ENCODE measurements around the gene TMEM119.
"Not testable (repeated sequence)": the region's sequence is repeated elsewhere in the genome, so short reads cannot be mapped to it uniquely, and the experiment has no call there.

Gene TMEM119

DNA sequence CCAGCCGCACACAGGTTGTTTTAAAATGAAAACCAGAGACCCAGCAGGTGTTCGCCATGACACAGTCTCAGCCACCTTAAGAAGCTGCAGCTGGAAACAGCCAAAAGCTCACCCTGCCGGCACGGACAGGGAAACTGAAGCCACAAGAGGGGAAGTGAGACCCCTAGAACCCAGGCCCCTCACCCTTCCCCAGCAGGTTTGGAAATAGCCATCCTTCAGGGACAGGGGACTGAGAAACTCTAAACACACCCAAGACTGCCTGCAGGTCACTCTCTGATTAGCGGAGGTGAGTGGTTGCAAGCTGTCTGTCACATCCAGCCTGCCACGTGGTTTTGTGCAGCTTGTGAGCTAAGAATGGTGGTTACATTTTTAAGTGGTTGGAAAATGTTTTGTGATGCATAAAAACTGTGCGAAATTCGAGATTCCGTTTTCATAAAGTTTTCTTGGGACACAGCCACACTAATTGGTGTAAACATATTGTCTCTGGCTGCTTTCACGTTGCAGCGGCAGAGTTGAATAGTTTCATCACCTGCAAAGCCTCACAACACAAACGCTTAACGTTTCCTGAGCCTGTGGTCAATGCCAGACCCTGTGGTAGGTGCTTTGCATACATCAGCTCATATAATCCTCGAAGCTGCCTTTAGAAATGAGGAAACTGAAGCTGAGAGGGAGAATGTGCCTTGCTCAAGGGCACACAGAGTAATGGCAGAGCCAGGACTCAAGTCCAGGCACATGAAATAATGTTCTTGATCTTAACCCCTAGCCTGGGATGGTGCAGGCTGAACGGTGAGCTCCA lies 37.5 kb upstream of the TMEM119 start:
- no peak for DNase-seq (ENCODE audit: low read depth)
- no peak overlapping the region for H3K4me3 ChIP-seq (ENCODE audit: low read depth, low read length)

DNA sequence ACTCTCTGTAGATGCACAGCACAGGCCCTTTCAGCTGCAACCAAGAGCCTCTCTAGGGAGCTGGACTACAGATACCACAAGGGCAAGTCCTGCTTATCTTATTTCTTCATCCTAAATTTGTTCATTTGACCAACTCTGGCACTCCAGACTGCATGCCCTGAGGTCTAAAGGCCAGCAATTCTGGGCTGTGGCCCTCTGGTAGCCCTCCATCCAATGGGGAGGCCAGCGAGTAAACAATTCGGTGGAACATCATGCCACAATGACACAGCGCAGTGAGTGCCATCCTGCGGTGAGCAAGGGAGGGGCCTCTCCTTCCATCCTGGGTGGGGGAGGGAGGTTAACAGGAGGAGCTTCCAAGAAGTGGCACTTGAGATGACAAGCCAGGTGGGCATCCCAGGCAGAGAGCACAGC lies 36.5 kb upstream of the TMEM119 start:
- no peak for DNase-seq (ENCODE audit: low read depth)
- H3K4me3 ChIP-seq (ENCODE audit: low read depth, low read length): no peak overlapping the region

DNA sequence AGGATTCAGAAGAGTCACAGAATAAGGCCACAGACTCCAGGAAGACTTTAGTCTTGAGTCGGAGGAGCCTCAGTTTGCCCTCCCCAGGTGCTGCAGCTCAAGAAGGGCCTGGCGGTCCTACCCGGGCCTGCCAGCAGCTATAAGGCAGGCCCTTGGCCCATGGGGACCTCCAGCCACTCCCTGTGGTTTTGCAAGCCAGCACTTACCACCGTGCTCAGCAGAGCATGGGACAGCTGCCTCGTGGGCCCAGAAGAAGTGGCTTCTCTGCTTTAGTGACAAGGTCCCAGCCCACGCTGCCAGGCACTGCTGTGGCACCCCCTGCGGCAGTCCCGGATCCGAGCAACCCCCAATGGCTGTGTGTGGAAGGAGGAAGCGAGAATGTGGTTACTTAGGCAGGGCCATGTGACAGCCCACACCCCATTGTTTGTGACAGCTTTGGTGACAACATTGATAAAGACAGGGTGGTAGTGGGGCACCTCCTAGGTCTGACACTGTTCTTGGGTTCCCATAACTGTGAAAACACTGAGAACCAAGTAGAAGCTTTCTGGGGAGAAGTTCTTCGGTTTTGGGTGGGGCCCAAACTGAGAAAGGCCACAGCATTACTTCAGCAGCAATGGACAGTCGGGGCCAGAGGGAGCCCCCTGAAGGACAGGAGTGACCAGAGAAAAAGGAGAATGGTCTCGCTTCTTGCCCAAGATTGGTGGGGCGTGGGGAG lies 35.8 kb upstream of the TMEM119 start, which contains the start of gene SELPLG:
TSS of gene SELPLG (minus strand) at position 361 of the 715 bp plus-strand sequence. CDS start 9,587 bp downstream, outside the sequence.
- DNase-seq (ENCODE audit: low read depth): no peak
- no peak within 1 kb of the TSS for H3K4me3 ChIP-seq (ENCODE audit: low read depth, low read length)

DNA sequence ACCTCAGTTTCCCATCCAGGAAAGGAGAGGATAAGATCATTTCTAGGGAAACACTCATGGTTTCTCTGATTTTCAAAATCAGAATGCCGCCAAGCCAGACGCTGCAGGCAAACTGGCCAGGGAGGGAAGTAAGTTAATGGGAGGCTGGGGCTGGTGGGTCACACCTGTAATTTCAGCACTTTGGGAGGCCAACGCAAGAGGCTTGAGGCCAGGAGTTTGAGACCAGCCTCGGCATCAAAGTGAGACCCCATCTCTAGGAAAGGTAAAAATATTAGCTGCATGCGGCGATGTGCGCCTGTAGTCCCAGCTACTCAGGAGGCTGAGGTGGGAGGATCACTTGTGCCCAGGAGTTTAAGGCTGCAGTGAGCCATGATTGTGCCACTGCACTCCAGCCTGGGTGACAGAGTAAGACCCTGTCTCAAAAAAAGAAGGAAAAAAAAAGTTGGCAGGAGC lies 35.2 kb upstream of the TMEM119 start:
- no peak overlapping the region for H3K4me3 ChIP-seq (ENCODE audit: low read depth, low read length)
- no peak for DNase-seq (ENCODE audit: low read depth)

DNA sequence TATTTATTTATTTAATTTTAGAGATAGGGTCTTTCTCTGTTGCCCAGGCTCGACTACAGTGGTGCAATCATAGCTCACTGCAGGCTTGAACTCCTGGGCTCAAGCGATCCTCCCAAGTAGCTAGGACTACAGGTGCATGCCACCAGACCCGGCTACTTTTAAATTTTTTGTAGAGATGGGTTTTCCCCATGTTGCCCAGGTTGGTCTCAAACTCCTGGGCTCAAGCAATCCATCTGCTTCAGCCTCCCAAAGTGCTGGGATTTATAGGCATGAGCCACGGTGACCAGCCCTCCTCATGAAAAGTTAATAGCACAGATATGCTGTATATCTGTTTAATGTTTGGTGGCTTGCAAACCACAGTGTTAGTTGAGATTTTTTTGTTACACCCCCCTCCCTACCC lies 33.4 kb upstream of the TMEM119 start:
- DNase-seq (ENCODE audit: low read depth); H3K4me3 ChIP-seq (ENCODE audit: low read depth, low read length): not testable (repeated sequence)

DNA sequence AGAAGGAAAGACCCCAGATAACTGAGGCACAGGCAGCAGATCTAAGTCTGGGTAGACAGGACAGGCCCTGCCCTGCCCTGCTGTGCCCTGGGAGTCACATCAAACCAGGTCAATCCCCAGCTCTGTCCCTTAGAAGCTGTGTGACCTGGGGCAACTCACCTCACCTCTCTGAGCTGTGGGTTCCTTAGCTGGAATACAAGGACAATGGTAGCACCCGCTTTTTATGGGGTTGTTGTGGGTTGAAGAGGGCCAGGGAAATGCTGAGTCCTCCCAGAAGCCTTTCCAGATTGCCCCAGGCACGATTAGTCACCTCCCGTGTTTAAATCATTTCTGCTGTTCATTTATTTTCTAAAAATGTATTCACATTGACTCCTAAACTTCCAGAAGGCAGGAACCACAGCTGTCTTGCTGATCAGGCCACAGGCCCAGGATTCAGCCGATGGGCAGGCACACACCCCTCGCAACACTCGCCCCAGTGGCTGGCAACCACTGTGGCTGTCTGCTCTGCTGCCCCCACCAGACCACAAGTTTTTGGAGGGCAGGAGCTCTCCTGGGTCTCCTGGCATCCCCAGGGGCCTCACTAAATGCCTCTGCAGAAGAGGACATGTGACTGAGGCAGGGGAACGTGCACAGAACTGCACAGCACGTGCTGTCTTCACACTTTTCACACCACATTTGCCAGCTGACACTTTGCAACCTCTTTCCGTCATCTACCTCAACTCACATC lies 32.8 kb upstream of the TMEM119 start:
- H3K4me3 ChIP-seq (ENCODE audit: low read depth, low read length): no peak overlapping the region
- no peak for DNase-seq (ENCODE audit: low read depth)

DNA sequence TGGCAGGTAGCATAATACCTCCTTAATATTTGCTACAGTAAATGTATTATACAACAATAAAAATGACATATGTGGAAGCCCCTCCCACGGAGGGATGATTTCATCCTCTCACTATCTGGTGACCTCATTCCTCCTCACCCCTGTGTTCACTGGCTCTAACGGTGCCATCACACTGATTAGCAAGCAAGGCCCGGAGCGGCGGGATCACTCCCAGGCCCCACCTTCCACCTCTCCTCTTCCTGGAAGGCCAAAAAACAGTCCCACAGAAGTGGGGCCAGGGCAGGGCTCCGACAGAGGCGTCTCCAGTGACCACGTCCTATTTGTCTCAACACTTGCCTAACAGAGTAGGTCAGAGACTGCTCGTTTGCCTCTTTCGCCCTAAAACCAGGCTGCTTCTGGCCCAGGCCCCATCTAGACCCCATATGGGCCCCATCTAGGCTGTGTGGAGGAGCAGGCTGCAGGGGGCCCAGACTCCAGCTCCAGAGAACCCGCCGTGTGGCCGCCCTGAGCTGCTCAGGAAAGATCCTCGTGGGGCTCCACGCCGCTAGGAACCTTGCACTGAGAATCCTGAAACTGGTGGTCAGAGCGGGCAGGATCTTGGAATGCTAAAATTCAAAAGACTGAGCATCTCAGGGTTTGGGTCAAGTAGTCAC lies 32.1 kb upstream of the TMEM119 start:
- H3K4me3 ChIP-seq (ENCODE audit: low read depth, low read length): no peak overlapping the region
- DNase-seq (ENCODE audit: low read depth): peak; percentile 40

DNA sequence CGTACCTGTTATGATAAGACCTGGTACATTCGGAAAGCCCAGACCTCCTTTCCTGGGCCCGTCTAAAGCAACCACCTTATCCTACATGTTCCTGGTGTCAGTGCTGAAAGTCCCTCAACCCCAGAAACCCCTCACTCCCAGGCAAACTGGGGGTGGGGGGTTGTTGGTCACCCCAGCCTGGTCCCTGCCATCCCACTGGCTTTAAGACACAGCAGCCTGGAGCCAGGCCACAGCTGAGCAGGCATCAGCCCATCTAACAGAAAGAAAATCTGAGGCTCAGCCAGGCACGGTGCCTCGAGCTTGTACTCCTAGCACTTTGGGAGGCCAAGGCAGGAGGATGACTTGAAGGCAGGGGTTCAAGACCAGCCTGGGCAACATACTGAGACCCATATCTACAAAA lies 31.3 kb upstream of the TMEM119 start:
- H3K4me3 ChIP-seq (ENCODE audit: low read depth, low read length): no peak overlapping the region

DNA sequence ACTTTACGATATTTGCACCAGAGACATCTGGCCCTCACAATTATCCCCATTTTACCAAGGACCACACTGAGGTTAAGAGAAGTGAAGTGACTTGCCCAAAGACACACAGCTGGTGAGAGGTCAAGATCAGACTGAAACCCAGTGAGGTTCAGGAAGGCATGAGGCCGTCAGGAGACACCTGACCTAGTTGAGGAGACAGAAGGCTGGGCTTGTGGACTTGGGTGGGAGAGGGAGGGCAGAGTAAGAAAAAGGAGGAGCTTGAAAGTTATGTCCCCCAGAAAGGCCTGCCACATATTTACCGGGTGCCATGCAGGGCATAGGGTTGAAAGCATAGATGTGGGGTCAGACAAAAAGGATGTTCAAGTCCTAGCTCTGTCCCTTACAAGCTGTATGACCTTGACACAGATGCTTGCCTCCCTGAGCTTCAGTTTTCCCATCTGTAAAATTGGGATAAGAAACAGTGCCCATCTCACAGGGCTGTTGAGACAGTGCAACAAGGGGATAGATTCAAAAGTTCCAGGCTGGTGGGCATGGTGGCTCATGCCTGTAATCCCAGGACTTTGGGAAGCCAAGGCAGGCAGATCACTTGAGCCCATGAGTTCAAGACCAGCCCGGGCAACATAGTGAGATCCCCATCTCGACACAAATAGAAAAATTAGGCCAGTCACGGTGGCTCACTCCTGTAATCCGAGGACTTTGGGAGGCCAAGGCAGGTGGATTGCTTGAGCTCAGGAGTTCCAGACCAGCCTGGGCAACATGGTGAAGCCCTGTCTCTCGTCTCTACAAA lies 29.4 kb upstream of the TMEM119 start:
- H3K4me3 ChIP-seq (ENCODE audit: low read depth, low read length): no peak overlapping the region
- no peak for DNase-seq (ENCODE audit: low read depth)

More for the DNA sequence above, 31.3 kb upstream of the TMEM119 start:
- no peak for DNase-seq (ENCODE audit: low read depth)

DNA sequence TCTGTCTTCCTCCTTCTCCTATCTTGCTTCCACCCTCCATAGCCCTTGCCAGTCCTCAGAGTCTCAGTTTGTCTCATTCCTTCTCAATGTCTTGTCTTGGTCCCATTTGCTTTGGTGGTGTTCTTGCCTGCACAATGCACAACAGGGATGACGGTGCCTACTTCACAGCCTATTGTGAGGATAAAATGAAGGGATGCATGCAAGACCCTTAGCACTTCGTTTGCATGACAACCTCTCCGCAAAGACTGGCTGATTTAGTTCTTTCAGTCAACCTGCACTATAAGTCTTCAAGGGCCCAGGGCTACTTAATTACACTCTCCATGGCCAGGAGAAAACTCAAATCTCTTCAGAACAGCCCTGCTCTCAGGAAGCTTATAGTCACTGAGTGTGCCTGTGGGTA lies 27.3 kb upstream of the TMEM119 start:
- H3K4me3 ChIP-seq (ENCODE audit: low read depth, low read length): no peak overlapping the region
- no peak for DNase-seq (ENCODE audit: low read depth)

DNA sequence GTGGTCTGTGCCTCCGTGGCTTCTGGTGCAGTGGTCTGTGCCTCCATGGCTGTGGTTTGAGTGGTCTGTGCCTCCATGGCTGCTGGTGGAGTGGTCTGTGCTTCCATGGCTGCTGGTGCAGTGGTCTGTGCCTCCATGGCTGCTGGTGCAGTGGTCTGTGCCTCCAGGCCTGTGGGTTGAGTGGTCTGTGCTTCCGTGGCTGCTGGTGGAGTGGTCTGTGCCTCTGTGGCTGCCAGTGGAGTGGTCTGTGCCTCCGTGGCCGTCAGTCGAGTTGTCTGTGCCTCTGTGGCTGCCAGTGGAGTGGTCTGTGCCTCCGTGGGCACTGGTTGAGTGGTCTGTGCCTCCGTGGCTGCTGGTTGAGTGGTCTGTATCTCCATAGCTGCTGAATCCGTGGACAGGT lies 25.7 kb upstream of the TMEM119 start:
- no peak for DNase-seq (ENCODE audit: low read depth)
- H3K4me3 ChIP-seq (ENCODE audit: low read depth, low read length): no peak overlapping the region

DNA sequence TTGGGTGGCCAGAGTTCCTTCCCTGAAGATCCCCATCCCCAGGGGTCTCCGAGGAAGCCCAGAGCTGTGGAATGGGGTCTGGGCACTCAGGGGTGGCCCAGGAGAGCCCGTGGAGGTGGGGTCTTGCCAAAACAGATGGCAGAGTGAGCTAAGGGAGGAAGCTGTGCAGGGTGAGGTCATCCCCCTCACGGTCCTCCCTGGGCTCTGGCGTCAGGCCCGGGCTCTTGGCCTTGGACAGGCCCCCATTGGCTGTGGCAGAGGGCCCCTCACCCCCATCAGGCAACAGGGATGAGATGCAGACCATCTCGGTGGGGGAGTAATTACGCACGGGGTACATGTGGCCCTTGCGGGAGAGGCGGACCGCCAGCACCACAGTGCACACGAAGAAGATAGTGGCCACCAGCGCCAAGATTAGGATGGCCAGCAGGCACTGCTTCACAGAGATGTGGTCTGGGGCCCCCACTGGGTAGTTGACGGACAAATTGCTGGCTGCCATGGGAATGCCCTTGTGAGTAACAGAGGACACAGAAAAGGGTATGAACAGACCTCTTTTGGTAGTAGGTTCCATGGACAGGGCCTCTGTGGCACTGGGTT lies 25.1 kb upstream of the TMEM119 start:
- no peak for DNase-seq (ENCODE audit: low read depth)
- no peak overlapping the region for H3K4me3 ChIP-seq (ENCODE audit: low read depth, low read length)

DNA sequence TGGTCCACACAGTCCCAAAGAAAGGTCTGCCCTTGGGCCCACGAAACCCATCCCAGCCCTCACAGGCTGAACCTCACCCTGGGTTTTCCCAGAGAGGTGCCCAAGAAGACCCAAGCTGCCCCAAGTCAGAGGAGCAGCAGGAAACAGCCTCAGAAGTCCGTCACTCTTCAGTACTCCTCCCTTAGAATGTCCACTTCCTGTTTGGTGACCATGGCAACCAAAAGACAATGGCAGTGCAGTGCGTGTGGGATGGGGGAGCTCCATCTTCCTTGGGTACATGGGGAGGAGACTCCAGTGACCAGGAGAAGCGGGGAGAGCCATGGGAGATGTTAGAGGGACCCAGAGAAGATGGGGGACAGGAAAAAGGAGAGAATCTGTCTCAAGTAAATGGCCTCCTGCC lies 24.5 kb upstream of the TMEM119 start:
- no peak for DNase-seq (ENCODE audit: low read depth)
- H3K4me3 ChIP-seq (ENCODE audit: low read depth, low read length): no peak overlapping the region

DNA sequence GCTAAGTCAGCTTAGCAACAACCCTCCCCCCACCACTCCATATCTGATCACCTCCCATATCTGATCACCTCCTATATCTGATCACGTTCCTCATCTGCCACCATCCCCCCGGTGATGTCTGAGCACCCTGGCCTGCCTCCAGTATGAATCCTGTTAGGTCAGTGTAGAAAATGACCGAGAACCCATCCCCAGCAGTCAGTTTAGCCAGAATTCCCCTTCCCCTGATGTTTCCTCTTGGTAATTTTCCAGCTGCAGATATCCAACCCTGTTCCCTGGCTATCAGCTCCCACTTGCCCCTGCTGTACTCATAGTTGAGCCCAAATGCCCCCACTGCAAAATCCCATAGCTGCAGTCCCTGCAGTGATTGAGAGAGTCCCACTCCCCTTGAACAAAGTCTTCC lies 23.3 kb upstream of the TMEM119 start:
- H3K4me3 ChIP-seq (ENCODE audit: low read depth, low read length): no peak overlapping the region
- DNase-seq (ENCODE audit: low read depth): no peak

DNA sequence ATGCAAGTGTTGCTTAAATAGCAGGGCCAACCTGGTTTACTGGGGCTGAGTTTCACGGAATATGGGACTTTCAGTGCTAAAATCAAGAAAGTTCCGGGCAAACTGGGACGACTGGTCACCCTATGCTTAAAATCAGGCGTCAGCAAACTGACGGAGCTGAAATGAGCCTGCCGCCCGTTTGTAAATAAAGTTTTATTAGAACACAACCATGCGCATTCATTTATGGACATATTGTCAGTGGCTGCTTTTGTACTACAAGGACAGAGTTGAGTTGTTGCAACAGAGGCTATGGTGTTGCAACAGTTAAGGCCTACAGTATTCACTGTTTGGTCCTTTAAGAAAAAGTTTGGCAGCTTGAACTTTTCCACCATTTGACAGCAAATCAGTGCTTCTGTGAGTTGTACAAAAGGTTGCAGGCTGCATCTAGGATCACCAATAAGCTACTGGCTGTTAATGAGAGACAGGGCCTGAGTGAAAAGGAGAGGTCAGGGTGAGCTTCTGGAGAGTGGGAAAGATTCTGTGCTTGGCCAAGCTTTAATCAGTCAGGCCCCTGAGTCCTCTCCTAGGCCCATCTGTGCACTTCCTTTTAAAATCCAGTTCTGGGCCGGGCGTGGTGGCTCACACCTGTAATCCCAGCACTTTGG lies 22.5 kb upstream of the TMEM119 start:
- peak; percentile 71 for DNase-seq (ENCODE audit: low read depth)
- H3K4me3 ChIP-seq (ENCODE audit: low read depth, low read length): no peak overlapping the region

DNA sequence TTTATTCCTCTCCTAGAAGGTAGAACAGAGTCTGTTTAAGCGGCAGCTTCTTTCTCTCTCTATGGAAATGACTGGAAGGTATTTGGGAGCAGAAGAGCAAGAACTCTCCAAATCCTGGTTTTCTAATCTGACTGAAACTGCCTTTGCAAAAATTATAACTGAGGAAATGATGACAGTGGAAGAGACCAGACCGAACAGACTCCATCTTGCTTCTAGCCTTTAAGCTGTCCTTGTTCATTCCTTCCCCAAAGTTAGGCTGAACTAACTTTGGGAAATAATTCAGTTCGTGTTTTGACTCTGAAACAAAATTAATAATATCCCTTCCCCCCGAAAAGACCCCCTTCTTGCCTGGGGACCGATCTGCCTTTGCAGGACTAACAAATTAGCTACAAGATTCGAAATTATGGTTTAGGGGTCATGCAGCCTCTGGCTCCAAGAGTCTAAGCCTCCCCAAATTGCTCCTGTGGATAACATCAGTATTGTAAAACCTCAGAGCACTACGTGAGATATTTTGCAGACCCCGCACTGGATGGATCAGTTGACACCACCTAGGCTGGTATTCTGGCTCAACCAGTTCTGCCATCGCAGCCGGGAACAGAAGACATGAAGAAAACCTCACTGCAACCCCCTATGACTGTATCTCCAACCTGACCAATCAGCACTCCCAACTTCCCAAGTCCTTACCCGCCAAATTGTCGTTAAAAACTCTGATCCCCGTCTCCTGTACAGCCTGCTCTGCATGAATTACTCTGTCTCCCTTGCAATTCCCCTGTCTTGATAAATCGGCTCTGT lies 21.7 kb upstream of the TMEM119 start:
- DNase-seq (ENCODE audit: low read depth): no peak
- no peak overlapping the region for H3K4me3 ChIP-seq (ENCODE audit: low read depth, low read length)

DNA sequence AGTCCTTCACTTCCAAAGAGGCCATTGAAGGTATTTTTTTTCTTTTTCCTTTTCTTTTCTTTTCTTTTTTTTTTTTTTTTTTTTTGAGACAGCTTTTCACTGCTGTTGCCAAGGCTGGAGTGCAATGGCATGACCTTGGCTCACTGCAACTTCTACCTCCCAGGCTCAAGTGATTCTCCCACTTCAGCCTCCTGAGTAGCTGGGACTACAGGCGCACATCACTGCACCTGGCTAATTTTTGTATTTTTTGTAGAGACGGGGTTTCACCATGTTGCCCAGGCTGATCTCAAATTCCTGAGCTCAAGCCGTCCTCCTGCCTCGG lies 21.0 kb upstream of the TMEM119 start:
- not testable (repeated sequence) for H3K4me3 ChIP-seq (ENCODE audit: low read depth, low read length); DNase-seq (ENCODE audit: low read depth)
